NCI-H748 treated with DMSO at 0.1 percent for 48 hours (cell line): ENCODE data around the gene PRDM8.
"Not testable (repeated sequence)": the region's sequence is repeated elsewhere in the genome, so short reads cannot be mapped to it uniquely, and the experiment has no call there.

ENCODE experiments used
- DNase-seq: peaks from one replicate; lab custom pipeline; 2025; lab: John Stamatoyannopoulos, UW

Gene PRDM8

DNA sequence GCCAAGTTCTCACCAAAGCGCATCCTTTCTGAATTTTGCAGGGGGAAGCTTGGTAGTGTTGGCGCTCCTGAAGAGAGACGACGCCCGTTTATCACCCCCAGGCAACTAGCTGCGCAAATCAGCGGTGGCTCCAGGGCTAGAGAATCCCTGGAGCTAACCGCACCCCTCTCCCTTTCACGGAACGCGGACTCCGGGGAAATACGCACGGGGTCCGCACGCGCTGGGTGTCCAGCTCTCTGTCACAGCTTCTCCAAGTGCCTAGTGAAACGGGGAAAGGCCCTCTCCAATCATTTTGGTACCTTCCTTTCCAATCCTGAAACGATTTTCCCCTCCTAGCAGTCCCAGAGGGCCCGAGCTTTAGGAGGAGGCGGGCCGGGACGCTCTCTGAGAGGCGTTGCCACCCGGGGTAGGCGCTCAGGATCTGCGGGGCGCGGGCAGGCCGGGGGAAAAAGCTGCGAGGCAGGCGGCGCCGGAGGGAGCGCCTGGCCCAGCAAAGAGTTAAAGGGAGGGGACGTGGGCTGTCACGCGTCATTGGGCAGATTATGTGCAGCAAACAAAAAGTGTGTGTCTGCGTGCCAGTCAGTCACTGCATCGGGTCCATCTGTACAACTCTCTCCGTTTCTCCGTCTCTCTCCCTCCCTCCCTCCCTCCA is at the start of gene PRDM8:
TSS of gene PRDM8 (plus strand) at position 582 of the 652 bp plus-strand sequence. CDS start 2,578 bp downstream, outside the sequence.
- DNase-seq = peak; percentile 48

- no peak for DNase-seq
Observed at GRCh38 chr4:80150387-80151180, 46.7 kb upstream of the PRDM8 start.

- no peak for DNase-seq
Observed at GRCh38 chr4:80151981-80152380, 45.3 kb upstream of the PRDM8 start.

- no peak for DNase-seq
Observed at GRCh38 chr4:80153874-80154544, 43.3 kb upstream of the PRDM8 start.

GRCh38 chr4:80154545-80154933 is 42.8 kb upstream of the PRDM8 start:
- DNase-seq = peak; percentile 18

GRCh38 chr4:80155316-80155982 is 41.9 kb upstream of the PRDM8 start:
- no peak for DNase-seq

DNA sequence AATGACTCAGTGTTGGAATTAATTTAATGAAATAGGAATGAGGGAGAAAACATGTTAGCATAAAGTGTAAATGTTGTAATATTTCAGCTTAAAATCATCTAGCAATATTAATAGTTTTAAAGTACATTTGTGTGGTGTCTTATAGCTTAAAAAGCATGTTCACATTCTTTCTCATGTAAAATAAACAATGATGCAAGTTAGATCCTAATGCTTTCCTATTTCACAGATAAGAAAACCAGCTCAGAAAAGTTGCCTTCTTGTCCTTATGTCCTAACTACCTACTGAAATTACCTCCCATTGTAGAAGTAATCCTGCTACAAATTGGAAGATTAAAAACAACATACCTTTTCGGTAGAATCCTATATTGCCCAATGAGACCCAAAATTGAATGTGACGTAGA is 40.9 kb upstream of the PRDM8 start:
- DNase-seq = no peak

DNA sequence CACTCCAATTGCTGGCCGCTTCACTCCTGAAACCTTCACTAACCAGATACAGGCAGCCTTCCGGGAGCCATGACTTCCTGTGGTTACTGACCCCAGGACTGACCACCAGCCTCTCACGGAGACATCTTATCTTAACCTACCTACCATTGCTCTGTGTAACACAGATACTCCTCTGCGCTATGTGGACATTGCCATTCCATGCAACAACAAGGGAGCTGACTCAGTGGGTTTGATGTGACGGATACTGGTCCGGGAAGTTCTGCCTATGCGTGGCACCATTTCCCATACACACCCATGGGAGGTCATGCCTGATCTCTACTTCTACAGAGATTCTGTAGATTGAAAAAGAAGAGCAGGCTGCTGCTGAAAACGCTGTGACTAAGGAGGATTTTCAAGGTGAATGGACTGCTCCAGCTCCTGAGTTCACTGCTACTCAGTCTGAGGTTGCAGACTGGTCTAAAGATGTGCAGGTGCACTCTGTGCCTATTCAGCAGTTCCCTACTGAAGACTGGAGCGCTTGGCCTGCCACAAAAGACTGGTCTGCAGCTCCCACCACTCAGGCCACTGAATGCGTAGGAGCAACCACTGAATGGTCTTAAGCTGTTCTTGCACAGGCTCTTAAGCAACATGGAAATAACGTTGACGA is 35.8 kb upstream of the PRDM8 start:
- no peak for DNase-seq

- no peak for DNase-seq
Observed at GRCh38 chr4:80162418-80162817, 34.9 kb upstream of the PRDM8 start.

DNA sequence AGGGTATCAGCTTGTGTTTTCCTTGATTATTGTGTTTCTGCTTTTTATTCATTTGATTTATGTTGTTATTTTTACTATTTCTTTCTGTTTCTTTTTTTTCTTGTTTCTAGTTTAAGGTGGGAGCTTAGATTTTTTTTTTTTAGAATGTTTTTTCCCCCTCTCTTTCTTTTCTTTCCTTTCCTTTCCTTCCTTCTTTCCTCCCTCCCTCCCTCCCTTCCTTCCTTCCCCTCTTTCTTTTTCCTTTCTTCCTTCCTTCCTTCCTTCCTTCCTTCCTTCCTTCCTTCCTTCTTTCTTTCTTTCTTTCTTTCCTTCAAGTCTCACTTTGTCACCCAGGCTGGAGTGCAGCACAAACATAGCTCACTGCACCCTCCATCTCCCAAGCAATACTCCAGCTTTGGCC is 31.4 kb upstream of the PRDM8 start:
- no peak for DNase-seq

DNA sequence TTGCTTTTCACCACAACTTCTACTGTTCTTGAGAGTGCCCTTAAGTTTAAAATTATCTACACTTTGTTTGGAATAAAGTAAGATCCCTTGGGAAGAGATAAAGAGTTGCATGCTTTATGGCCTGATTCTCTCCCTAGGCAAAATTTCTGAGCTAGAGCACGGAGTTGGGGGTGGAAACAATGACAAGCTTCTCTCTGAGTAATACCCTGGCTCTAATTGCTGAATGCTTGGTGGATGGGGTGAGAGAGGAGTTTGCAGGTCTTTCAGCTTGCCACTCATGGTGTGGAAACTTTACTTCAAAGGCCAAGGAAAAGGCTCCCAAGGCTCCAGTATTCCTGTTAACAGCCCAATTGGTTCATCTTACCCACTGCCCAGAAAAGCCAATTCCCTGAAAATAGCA is 26.1 kb upstream of the PRDM8 start:
- DNase-seq = no peak

- DNase-seq = no peak
Observed at GRCh38 chr4:80171656-80172055, 25.6 kb upstream of the PRDM8 start.

DNA sequence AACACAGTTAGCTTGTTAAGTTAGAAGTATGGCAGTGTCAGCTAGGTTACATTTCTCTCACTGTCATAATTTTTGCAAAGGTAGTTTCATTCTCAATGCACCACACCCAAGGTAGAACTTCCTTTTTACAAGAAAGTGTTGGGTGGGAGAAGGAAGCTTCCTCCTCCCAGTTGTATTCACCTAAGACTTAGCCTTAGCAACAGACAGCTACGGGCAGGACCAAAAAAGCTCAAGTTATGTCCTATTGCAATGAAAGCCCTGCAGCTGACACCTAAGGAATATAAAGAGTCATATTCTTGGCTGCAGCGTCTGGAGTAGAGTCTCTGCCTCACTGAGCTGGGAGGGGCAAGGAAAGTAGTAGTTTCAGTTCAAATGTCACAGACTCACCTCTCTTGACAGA is 25.1 kb upstream of the PRDM8 start:
- no peak for DNase-seq

GRCh38 chr4:80173401-80173800 is 23.9 kb upstream of the PRDM8 start:
- no peak for DNase-seq

- no peak for DNase-seq
Observed at GRCh38 chr4:80173841-80174240, 23.5 kb upstream of the PRDM8 start.

DNA sequence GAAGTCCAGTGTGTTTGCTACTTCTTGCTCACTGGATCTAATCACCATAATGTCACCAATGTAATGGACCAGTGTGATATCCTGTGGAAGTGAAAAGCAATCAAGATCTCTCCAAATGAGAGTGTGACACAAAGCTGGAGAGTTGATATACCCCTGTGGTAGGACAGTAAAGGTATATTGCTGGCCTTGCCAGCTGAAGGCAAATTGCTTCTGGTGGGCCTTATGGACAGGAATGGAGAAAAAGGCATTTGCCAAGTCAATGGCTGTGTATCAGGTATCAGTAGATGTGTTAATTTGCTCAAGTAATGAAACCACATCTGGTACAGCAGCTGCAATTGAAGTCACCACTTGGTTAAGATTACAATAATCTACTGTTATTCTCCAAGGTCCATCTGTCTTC is 19.5 kb upstream of the PRDM8 start:
- DNase-seq = not testable (repeated sequence)

- no peak for DNase-seq
Observed at GRCh38 chr4:80178964-80179363, 18.3 kb upstream of the PRDM8 start.

DNA sequence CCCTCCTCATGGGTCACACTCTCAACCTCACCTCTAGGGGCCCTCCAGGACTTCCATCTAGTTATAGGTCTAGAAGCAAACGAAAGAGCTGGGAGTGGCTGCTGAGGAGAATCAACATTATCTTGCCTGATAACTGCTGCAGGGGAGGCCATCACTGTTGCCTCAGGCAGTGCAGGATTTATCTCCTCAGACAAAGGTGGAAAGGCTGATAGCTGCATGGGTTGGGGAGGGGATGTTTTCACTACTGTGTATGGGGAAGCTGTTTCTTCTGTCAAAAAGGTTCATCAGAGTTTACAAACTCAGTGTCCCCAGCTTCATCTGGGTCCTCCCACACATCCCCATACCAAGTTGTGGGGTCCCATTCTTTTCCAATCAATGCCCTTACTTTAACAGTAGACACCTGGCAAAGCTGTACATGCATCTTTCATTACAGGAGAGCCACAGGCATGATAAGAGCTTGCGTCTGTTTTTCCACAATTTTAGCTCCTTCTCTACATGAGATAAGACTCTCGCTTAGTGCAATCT is 17.6 kb upstream of the PRDM8 start:
- no peak for DNase-seq

- no peak for DNase-seq
Observed at GRCh38 chr4:80180743-80181142, 16.6 kb upstream of the PRDM8 start.

- DNase-seq = no peak
Observed at GRCh38 chr4:80182237-80182866, 15.0 kb upstream of the PRDM8 start.
